HG03565 (cell line): ENCODE measurements around the gene SYPL1.

Source experiments
- ATAC-seq: cut with Tn5 transposase; IDR thresholded peaks from one replicate; pipeline ENCODE4 v1.9.1; 2021; ENCODE audit warnings: mild to moderate bottlenecking, moderate library complexity; ENCODE audit not compliant: unreplicated experiment

Gene SYPL1

GRCh38 chr7:106095634-106096033 is 16.5 kb downstream of the SYPL1 start:
- ATAC-seq: no peak

GRCh38 chr7:106094780-106095179 is 17.3 kb downstream of the SYPL1 start:
- no peak for ATAC-seq

- ATAC-seq: no peak
Observed at GRCh38 chr7:106092204-106092603, 19.9 kb downstream of the SYPL1 start.

- peak; percentile 94 for ATAC-seq
Observed at GRCh38 chr7:106089647-106090046, 22.5 kb downstream of the SYPL1 start.

- no peak for ATAC-seq
Observed at GRCh38 chr7:106088014-106088413, 24.1 kb downstream of the SYPL1 start.

- ATAC-seq: no peak
Observed at GRCh38 chr7:106086062-106086461, 26.1 kb downstream of the SYPL1 start.

GRCh38 chr7:106085015-106085414 is 27.1 kb downstream of the SYPL1 start:
- ATAC-seq: no peak

GRCh38 chr7:106083717-106084116 is 28.4 kb downstream of the SYPL1 start:
- ATAC-seq: no peak

GRCh38 chr7:106082087-106082854 is 29.8 kb downstream of the SYPL1 start:
- no peak for ATAC-seq

- no peak for ATAC-seq
Observed at GRCh38 chr7:106080300-106080987, 31.7 kb downstream of the SYPL1 start.

- no peak for ATAC-seq
Observed at GRCh38 chr7:106076537-106076936, 35.6 kb downstream of the SYPL1 start.

GRCh38 chr7:106075937-106076336 is 36.2 kb downstream of the SYPL1 start:
- ATAC-seq: no peak

- ATAC-seq: no peak
Observed at GRCh38 chr7:106074257-106074656, 37.9 kb downstream of the SYPL1 start.

GRCh38 chr7:106073701-106074100 is 38.4 kb downstream of the SYPL1 start:
- ATAC-seq: no peak

GRCh38 chr7:106072715-106073091 is 39.4 kb downstream of the SYPL1 start:
- ATAC-seq: no peak

- ATAC-seq: no peak
Observed at GRCh38 chr7:106071999-106072714, 40.0 kb downstream of the SYPL1 start.

GRCh38 chr7:106071356-106071998 is 40.6 kb downstream of the SYPL1 start:
- ATAC-seq: peak; percentile 98

- ATAC-seq: no peak
Observed at GRCh38 chr7:106070567-106071254, 41.4 kb downstream of the SYPL1 start.

- no peak for ATAC-seq
Observed at GRCh38 chr7:106070201-106070551, 41.9 kb downstream of the SYPL1 start.

GRCh38 chr7:106069471-106070200 is 42.5 kb downstream of the SYPL1 start:
- ATAC-seq: no peak
